ENCODE data around the gene VPS13D. TPM values are rescaled to one million over a fixed set of nuclear protein-coding genes. Genes with fewer than 3 reads are reported as not detected.

Gene VPS13D
- total RNA-seq, 1 experiment from 2014 or later, result 20.2 TPM

DNA sequence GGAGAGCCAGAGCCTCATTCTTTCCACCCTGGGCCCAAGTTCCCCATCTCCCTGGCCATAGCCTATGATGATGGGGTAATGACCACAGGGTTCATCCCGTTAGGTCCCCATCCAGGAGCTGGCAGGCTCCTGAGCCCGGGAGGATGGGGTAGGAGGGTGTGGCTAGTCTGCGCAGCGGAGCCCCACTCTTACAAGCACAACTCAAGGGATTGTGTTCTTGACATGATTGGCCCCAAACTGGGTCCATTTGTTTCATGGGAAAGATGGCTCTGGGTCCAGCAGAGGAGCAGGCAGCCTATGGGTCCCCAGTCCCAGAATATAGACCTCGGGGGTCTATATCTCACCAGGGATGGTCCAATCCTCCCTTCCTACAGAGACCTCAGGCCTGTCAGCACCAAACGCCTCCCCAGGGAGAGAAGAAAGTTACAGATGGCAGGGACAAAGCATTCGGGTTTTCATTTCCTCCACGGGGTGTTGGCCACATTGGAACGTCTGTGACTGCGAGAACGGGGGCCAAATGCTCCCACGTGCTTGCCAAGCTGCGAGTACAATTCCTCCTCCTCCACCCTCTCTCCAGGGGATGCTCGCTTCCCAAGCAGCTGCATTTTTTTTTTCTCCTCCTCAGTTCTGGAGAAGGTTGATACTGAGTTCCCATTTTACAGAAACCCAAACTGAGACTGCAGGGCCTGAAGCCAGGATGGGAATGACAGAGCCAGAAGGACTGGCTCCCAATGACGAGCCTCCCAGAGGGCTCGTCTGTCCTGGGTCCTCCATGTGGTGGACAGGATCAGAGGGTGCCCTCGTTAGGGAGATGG, 317.1 kb downstream of the VPS13D start:
- Histone ChIP-seq H2BK5ac (ENCODE audit: insufficient read length, low read length) (no peak overlapping the region), H3K27ac (ENCODE audit: insufficient read length, low read depth, low read length) (no peak overlapping the region), H3K4me1 (ENCODE audit: insufficient read depth, low read length) (no peaks in the 10 kb centered on the region; the same call in 1 of the 2 replicates), H2BK15ac (ENCODE audit: low read depth, low read length) (no peak overlapping the region), H2AFZ (ENCODE audit: low read length) (no peak overlapping the region), H3K79me2 (ENCODE audit: insufficient read depth, low read length) (no peaks in the 10 kb centered on the region), H4K20me1 (ENCODE audit: control insufficient read depth, insufficient read depth, insufficient read length) (no peaks in the 10 kb centered on the region), H3K18ac (ENCODE audit: insufficient read length, low read depth, low read length) (no peak overlapping the region), H3K9ac (ENCODE audit: extremely low read depth, insufficient read length, low read length) (no peak overlapping the region), H2BK12ac (ENCODE audit: insufficient read length, low read depth, low read length) (no peak overlapping the region), H3K4ac (ENCODE audit: low read depth, low read length) (no peak overlapping the region), H4K91ac (ENCODE audit: insufficient read length, low read depth, low read length) (no peak overlapping the region), H4K8ac (replicated peaks; ENCODE audit: insufficient read length, low read depth, low read length) (no peak overlapping the region), H3K23ac (ENCODE audit: insufficient read length, low read depth, low read length) (no peak overlapping the region), H4K5ac (ENCODE audit: insufficient read length, low read depth, low read length) (no peak overlapping the region), H3T11ph (ENCODE audit: low read length) (no peak overlapping the region), H2BK120ac (ENCODE audit: low read depth, low read length, poor library complexity, severe bottlenecking) (no peak overlapping the region), H2BK20ac (ENCODE audit: low read depth, low read length, poor library complexity, severe bottlenecking) (no peak overlapping the region), H3K79me1 (ENCODE audit: insufficient read depth, low read depth, low read length, poor library complexity, severe bottlenecking) (no peaks in the 10 kb centered on the region), H3K27me3 (ENCODE audit: insufficient read depth, low read length) (no peaks in the 10 kb centered on the region), H3K9me3 (ENCODE audit: control insufficient read depth, low read depth, low read length) (no peaks in the 10 kb centered on the region), H3K56ac (ENCODE audit: insufficient read length, low read depth, low read length) (no peak overlapping the region), H3K23me2 (ENCODE audit: insufficient read length, low read depth, low read length, poor library complexity, severe bottlenecking) (no peaks in the 10 kb centered on the region), H3K14ac (ENCODE audit: insufficient read depth, low read length) (no peak overlapping the region), H3K4me2 (ENCODE audit: insufficient read depth, insufficient read length, low read length) (no peak overlapping the region), H2AK5ac (ENCODE audit: insufficient read length, low read length) (no peak overlapping the region)
- Mint-ChIP-seq H3K4me3 (no peak overlapping the region), H3K27me3 (ENCODE audit: low read depth) (no peaks in the 10 kb centered on the region; the same call in none of the 2 replicates), H3K4me1 (peaks cover 12 to 24% of the 10 kb centered on the region in 2 experiments), H3K36me3 (ENCODE audit: insufficient read depth in 1 of 3, low read depth in 3 of 3) (no peaks in the 10 kb centered on the region; a peak in 1 of 7 replicates), H3K27ac (no peak overlapping the region), H3K9me3 (no peaks in the 10 kb centered on the region; a peak in 1 of 5 replicates)
- TF ChIP-seq, protein P1, sequence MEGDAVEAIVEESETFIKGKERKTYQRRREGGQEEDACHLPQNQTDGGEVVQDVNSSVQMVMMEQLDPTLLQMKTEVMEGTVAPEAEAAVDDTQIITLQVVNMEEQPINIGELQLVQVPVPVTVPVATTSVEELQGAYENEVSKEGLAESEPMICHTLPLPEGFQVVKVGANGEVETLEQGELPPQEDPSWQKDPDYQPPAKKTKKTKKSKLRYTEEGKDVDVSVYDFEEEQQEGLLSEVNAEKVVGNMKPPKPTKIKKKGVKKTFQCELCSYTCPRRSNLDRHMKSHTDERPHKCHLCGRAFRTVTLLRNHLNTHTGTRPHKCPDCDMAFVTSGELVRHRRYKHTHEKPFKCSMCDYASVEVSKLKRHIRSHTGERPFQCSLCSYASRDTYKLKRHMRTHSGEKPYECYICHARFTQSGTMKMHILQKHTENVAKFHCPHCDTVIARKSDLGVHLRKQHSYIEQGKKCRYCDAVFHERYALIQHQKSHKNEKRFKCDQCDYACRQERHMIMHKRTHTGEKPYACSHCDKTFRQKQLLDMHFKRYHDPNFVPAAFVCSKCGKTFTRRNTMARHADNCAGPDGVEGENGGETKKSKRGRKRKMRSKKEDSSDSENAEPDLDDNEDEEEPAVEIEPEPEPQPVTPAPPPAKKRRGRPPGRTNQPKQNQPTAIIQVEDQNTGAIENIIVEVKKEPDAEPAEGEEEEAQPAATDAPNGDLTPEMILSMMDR (conservative IDR thresholded peaks at IDR 0.05), result no peak
- no CpG with 5 or more reads among the region's 17 CpGs for WGBS (ENCODE audit: extremely low coverage, insufficient read length, low lambda C conversion rate)
- no peak for DNase-seq

All from H9 (cell line).